GM21576 (cell line): ENCODE measurements around the gene BDH1.
"Not testable (repeated sequence)": the region's sequence is repeated elsewhere in the genome, so short reads cannot be mapped to it uniquely, and the experiment has no call there.

Experiments
- ATAC-seq: cut with Tn5 transposase; IDR thresholded peaks from one replicate; pipeline ENCODE4 v1.9.1; 2021; ENCODE audit warnings: mild to moderate bottlenecking, moderate library complexity; ENCODE audit not compliant: unreplicated experiment

Gene BDH1

GRCh38 chr3:197555281-197556261, at the start of gene BDH1:
BDH1 (minus strand) TSS chr3:197555968; CDS start chr3:197546443, 9,525 bp downstream.
- peak; percentile 29 for ATAC-seq

- no peak for ATAC-seq
These were observed 47.7 kb upstream of the BDH1 start for GRCh38 chr3:197603317-197603933.

GRCh38 chr3:197602351-197602750, 46.6 kb upstream of the BDH1 start:
- ATAC-seq: not testable (repeated sequence)

GRCh38 chr3:197601566-197601840, 45.7 kb upstream of the BDH1 start:
- not testable (repeated sequence) for ATAC-seq

- no peak for ATAC-seq
These were observed 45.2 kb upstream of the BDH1 start for GRCh38 chr3:197600796-197601565.

GRCh38 chr3:197599089-197599765, 43.5 kb upstream of the BDH1 start:
- no peak for ATAC-seq

GRCh38 chr3:197598404-197598980, 42.7 kb upstream of the BDH1 start:
- no peak for ATAC-seq

- ATAC-seq: no peak
These were observed 41.6 kb upstream of the BDH1 start for GRCh38 chr3:197597335-197597734.

- no peak for ATAC-seq
These were observed 39.9 kb upstream of the BDH1 start for GRCh38 chr3:197595470-197596185.

- no peak for ATAC-seq
These were observed 37.2 kb upstream of the BDH1 start for GRCh38 chr3:197593046-197593380.

- ATAC-seq: no peak
These were observed 36.7 kb upstream of the BDH1 start for GRCh38 chr3:197592361-197593045.

GRCh38 chr3:197591816-197592215, 36.0 kb upstream of the BDH1 start:
- ATAC-seq: no peak

- ATAC-seq: no peak
These were observed 34.7 kb upstream of the BDH1 start for GRCh38 chr3:197590313-197590962.

- no peak for ATAC-seq
These were observed 33.8 kb upstream of the BDH1 start for GRCh38 chr3:197589545-197589944.

- not testable (repeated sequence) for ATAC-seq
These were observed 31.0 kb upstream of the BDH1 start for GRCh38 chr3:197586768-197587167.

- no peak for ATAC-seq
These were observed 30.4 kb upstream of the BDH1 start for GRCh38 chr3:197586181-197586580.

GRCh38 chr3:197584733-197585132, 29.0 kb upstream of the BDH1 start:
- no peak for ATAC-seq

GRCh38 chr3:197583371-197583770, 27.6 kb upstream of the BDH1 start:
- no peak for ATAC-seq

GRCh38 chr3:197580253-197580691, 24.5 kb upstream of the BDH1 start:
- no peak for ATAC-seq
